ENCODE results near the gene POLG2.

The POLG2 gene

DNA sequence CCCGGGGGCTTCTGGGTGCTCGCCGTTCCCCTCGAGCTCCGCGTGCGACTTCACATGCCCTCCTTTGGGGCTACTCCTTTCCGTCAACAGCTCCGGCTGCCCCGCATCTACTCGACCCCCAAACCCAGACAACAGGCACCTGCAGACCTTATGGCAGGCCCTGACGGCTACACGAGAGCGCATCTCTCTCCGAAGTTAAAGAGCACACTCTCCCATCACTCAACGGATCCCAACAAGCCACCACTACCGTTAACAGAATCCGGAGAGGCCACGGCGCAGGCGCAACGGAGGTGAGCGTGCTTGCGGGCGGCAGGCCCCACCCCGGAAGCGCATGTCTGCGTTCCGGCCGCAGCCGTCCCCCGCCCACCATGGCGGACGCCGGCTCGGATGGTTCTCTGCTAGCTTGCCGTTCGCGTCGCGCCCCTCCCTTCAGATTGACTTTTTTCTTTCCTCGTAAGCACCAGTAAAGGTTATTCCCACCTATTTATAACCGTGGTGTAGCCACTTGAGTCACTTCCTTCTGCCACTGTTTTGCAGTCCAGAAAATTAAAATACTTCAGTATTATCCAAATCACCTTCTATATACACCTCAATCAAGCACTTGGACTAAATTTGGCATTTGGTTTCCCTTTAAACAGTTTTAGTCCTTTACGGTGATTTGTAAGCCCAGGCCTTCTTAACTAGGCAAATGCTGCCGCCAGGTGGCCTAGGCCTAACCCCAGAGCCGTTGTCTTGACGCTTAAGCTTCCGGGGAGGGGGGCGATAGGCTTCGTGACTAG lies at the start of gene POLG2:
TSS of gene POLG2 (minus strand) at position 269 of the 779 bp plus-strand sequence. CDS start at position 183, 86 bp downstream.
- peak; percentile 93 for DNase-seq

DNA sequence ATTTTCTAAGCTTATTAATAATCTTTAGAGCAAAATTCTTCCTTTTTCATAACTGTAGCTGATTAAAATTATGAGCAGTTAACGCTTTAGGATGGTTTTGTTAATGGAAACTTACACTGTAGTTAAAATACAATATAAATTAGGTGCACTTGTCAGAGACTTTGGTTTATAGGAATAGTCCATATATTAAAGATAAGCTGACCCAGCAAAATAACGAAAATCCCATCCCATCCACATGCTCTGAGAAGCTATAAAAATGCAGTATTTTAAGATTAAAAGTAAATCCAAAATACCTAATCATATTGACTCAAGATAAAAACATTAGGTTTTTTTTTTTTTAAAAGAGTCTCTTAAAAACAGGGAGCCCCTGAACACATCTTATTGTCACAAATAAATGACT lies 47.9 kb upstream of the POLG2 start:
- no peak for DNase-seq

DNA sequence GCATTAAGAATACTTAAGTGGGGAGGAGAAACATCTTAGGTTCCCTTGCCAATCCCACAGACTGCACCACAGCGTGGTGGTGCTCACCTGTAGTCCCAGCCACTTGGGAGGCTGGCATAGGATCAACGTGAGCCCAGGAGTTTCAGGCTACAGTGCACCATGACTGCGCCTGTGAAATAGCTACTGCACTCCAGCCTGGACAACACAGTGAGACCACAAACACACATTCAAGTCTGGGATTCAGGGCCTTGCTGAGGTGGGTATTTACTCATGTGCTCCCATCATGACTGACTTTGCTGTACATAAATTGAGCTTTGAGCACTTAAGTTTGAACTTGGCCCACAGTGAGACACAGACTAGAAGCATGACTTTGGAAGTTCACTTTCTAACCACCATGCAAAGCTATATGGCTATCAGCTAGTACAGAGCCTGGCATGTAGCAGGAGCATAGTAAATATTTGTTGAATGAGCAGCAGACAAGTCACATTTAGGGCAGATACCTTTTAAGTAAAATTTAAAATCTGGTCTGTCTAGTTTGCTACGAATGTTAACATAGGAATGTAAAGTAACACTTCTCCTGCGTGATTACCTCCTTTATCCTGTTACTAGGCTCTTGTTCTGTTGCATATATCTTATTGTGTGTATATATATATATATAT lies 43.4 kb upstream of the POLG2 start:
- DNase-seq = no peak

DNA sequence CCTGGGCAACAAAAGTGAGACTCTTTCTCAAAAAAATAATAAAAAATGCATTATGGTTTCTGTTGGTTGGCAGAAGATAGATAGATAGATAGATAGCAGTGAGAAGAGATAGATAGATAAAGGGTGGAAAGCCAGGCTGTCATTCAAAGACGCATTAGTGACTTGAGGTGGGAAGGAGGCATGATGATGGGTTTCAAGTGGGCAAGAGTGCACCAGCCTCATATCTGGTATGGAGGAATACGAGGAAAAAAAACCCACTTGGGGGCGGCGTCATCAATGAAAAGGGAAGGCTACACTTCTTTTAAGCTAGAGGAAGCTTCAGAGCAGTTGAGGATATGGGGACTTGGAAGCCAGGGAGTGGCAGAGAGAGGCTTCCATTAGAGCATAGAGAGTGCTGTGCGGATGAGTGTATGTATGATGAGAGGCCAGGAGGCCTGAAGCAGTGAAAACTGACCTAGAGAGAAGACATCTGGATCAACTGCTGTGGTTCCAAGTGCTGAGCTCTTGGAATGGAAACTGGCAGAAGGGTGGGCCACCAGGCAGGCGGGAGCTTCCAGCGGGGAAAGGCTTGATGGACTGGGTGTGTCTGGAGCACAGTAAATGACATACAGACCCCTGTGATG lies 41.8 kb upstream of the POLG2 start:
- DNase-seq = no peak

DNA sequence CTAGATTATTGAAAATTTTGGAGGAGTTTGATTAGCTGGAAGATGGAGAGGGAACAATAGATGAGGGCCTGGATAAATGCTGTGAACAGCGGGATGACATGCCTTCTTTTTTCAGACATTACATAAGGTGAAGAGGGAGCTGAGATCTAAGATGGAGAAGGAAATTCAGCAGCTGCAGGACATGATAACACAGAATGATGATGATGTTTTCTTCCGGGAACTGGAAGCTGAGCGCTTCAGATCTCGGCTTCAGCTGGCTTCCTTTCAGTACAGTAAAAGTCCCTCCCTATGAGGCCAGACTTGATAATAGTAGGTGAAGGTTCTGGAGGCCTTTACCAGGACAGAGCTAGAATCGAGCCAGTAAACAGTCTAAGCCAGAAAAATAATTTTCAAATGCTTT lies 40.6 kb upstream of the POLG2 start:
- DNase-seq = no peak

DNA sequence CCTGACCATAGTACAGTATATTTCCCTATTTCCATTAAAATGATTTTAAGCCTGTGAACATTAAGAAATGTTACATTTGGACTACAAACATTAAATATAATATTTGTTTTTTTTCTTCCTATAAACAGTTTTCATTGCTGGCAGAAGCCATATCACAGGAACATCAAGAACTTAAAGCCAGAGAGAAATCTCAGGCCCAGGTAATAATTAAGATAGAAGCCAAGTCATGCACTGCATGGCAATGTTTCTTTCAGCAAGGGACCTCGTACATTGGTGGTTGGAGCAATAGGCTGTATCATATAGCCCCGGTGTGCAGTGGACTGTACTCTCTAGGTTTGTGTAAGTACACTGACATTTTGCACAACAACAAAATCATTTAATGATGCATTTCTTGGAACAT lies 40.1 kb upstream of the POLG2 start:
- no peak for DNase-seq

DNA sequence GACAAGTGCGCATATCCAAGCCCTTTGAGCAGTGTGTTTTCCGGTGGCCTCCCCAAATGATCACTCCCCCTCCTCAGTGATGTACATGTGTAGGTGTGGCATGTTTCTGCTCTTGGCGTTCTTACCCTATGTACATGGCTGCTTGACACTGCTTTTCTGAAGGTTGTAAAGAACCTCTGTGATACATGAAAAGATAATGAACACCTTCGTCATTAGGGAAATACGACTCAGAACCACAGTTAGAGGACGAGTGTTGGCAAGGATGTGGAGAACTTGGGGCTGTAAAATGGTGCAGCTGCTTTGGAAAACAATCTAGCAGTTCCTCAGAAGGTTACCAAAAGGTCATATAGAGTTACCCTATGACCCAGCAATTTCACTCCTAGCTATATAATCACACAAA lies 38.5 kb upstream of the POLG2 start:
- no peak for DNase-seq

DNA sequence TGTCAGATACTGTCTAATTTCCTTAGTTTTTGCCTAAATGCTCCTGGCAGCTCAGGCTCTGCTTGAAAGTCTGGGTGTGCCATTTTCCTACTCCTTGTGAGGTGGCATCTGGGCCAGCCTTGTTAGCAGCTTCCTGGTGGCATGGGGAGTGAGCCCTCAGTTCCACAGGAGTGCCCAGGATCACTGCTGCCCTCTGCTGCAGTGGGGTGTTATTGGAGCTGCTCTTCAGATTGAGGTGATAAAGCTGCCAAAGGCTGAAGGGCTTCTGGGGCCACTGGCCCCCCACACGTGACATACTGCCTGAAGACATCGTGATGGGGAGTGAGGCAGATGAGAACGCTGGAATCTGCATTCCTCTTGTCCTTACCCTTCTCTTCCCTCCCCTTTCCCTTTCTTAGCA lies 37.3 kb upstream of the POLG2 start:
- no peak for DNase-seq

DNA sequence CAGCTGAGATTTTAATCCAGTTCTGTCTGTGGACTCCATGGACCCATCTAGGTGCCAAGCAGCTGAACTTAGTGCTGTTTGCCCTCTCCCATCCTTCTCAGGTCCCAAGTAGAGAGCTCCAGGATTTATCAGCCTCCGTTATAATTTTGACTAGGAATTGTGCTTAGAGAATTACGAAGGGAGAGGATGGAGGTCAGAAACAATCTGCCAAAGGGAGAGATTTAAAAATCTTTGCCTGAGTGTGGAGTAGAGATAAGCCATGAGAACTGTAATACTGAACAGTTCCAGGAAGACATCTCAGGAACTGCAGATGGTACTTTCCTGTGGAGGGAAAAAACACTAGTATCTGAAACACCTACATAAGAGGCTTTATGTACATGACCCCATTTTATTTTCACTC lies 36.9 kb upstream of the POLG2 start:
- DNase-seq = no peak

DNA sequence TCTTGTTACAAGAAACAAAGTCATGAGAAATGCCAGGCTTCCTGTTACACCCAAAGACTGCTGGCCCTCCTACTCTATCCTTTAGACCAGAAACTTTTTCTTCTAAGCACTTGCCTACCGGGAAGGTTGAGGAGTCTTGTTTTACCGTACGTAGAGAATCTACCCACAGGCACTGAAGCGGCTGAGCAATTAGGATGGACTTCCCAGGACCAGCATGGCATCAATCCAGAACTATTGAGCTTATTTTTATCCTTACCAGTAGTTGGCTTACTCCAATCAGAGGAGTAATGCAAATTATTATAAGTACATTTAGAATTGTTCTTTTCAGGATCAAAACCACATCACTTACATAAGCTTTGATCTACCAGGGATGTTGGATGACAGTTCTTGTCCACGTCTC lies 35.6 kb upstream of the POLG2 start:
- DNase-seq = no peak

DNA sequence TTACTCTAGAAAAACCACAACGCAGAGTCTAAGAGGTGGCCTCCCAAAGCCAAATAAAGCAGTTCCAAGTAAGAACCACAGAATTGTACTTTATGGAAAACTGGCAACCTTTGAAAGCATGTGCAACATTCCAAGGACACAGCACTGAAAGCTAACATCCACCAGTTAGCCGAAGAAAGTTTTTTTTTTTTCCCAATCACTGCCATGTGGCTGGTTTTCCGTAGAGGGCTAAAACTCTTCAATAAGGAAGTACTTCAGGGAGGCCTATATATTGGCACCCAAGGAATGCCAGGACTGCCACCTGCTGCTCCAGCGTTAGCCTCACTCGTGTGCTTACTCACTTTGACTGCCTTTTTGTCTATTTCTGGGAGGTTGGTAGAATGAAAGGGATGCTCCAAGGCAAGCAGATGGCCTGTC lies 35.1 kb upstream of the POLG2 start:
- DNase-seq = no peak

DNA sequence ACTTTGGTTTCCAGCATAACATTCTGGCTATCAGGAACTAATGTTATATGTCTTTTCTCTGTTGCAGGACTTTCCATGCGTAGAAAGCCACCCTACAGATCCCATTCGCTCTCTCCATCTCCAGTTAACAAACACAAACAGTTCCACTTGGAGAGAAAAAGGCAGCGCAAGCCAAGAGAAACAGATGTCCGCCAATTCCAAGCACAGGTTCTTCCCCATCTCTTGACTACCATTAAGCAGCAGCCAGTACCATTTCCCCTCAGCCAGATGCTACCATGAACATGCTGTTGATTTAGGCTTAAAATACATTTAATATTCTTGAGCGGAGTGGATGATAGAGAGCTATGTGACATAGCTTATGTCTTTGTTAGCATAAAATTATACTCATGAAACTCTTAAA lies 32.4 kb upstream of the POLG2 start:
- no peak for DNase-seq

DNA sequence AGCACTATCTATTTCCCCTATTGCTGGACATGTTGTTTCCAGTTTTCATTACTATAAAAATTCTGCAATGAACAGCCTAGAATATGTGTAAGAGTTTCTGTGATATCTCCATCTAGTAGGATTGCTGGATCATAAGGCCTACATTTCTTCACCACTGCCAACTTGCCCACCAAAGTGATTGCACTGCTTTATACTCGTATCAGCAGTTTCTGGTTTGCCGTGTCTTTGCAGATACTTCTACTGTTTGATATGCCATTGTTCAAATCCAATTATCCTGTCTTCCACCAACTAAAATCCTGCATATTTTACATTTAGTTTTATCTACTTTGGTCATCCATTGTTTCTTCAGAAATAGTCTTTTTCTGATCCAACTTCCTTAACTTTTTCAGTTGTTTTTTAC lies 31.1 kb upstream of the POLG2 start:
- DNase-seq = no peak

DNA sequence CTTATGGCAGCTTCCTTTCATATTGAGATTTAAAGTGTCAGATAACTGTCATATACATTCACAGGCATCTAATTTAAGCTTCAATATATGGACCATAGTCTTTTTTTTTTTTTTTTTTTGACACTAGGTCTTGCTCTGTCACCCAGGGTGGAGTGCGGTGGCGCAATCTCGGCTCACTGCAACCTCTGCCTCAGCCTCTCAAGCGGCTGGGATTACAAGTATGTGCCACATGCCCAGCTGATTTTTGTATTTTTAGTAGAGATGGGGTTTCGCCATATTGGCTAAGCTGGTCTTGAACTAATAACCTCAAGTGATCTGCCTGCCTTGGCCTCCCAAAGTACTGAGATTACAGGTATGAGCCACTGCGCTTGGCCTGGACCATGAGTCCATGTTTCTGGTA lies 23.5 kb upstream of the POLG2 start:
- no peak for DNase-seq

DNA sequence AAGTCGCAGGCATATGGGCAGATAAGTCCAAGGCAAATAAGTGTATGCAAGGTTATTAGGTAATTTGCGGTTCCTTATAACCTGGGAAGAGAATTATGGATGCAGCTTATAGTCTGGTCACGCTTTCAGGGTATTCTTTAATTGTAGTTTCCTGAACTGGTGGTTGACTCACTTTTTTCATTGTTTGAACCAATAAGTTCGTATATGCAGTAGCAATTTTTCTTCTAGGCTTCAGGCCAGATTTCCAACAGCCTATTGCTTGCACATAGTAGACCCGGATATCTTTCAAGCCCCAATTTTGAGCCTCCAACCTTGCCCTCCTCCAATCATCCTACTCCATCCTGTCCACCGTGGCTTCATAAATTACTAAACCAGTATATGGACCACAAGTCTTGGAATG lies 22.7 kb upstream of the POLG2 start:
- DNase-seq = no peak

DNA sequence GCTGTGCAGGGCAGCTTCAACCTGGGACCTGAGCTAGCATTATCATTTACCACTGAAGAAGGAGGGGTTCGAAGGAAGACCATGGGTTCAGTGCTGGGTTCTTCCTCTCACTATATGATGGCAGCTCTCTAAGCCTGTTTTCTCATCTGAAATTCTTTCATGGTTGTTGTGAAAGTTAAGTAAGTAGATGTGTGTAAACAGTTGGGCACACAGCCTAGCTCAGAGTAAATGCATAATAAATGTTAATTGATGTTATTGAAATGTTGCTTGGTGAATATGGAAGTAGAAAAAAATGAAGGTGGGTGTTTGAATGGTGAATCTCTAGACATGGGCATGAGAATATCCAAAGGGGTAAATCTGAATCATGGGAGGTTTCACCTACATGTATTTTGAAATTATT lies 19.0 kb upstream of the POLG2 start:
- DNase-seq = no peak

DNA sequence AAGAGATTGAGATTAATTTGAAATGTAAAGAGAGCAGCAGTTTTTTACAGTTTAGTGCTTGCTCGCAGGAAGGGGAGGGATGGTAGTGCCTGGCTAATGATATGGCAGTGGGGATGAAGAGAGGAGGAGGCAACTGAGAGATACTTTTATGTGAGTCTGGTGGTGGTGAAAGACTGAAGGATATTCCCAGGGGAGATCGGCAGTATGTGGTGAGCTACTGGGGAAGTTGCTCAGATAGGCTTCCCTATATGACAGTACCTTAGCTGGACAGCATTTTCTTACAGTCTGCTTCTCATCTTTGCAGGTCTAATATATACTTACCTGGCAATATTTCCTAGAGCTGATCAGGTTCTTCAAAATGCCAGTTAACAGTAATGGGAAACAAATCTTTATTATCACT lies 18.6 kb upstream of the POLG2 start:
- no peak for DNase-seq

DNA sequence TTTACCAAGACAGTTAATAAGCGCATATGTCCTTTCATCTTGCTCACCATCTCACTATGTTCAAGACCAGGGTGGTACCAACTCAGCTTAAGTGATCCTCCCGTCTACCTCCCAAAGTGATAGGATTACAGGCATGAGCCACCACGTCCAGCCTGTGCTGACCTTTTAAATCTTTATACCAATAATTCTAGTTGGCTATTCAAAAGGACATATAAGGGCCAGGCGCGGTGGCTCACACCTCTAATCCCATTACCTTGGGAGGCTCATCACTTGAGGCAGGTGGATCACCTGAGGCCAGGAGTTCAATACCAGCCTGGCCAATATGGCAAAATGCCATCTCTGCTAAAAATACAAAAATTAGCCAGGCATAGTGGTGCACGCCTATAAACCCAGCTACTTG lies 12.3 kb upstream of the POLG2 start:
- no peak for DNase-seq

DNA sequence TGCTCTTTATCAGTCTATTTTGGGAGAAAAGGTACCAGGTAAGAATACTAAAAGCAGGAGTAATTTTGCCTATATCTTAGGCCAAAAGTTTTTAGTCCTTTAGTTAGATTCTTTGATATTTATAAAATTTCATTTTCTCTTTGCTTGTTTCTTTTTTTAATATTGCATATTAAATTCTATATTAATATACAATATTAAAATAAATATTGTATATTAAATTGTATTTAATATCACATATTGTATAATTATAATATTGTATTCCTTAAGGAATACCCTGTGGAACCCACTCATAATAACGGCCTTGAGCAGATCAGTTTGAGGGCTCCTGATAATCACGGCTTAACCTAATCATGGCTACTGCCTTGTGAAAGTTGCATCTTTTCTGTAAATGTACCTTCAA lies 11.8 kb upstream of the POLG2 start:
- DNase-seq = no peak

DNA sequence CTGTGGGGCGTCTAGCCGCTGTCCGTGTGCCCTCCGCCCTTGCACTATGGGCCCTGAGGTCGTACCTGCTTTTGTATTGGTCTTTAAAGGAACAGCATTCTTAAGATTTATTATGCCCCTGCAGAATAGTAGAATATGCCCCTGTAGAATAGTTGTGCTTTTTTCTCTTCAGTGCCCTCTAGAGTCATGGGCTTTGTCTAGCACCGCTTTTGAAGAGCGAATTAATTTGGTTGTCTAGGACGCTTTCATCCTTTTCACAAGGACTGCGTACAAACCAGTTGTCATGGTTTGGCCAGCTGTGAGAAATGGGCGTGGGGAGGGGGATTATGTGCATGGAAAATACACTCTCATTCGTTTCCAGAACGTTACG lies 10.5 kb upstream of the POLG2 start:
- DNase-seq = peak; percentile 61

DNA sequence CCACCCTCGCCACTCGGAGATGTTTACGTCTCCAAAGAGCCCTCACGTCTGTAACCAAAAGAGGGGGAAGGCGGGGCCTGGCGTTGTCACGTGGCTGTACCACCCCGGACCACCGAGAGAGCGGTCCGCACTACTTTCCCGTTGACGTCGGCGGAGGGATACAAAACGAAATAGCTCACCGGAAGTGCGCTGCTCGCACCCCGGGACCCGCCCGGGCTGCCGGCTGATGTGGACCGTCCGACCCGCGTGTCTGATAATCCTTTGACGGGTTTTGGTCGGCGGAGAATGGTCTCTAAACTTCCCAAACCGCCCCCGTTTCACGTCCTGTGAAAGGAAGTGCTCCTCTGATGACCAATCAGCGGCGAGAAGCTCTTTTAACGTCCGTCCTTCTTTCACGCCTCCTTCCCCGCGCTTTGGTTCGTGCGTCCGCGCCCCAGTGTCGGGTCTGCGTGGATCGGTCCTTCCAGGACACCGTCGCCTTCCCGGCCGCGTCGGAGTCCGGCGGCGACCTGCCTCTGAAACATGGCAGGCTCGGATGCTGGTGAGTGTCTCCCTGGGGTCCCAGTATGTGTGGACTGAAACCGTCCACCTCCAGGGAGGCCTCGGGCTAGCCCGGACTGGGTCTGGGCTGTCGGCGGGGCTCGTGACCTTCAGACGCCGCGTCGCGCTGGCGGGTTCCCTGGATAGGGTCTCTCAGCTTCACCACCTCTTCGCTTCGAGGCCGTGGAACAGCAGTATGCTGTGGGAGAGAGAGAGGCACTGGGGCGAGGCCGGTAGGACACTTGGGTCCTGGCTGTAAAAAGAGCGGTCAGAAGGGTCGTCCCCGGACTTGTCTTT lies 9.9 kb upstream of the POLG2 start, which contains the start of gene CEP95:
TSS of gene CEP95 (plus strand) at position 402 of the 837 bp plus-strand sequence. CDS start at position 523, 121 bp downstream.
- DNase-seq = peak; percentile 98

DNA sequence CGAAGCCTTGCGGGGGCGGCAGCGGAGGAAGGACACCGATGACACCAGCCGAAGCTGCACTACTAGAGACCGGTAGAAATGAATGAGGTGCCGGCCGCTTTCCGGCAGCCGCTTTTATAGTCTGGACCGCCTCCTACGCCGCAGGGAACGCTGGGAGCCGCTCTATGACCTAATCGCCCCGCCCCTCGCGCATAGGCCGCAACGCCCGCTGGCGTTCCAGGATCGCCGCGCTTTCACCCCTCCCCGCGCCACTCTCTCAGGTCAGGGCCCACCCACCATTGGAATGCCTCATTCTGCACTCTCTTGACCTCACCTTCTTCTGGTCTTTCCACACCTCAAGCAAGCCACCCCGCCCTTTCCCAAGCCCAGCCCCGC lies 9.3 kb upstream of the POLG2 start, which contains the start of gene DDX5:
TSS of gene DDX5 (minus strand) at position 89 of the 375 bp plus-strand sequence. CDS start 170 bp downstream, outside the sequence.
- peak; percentile 97 for DNase-seq

Data from NCI-H345 (cell line).